OCI-M1 (cell line): ENCODE measurements around the gene GPR160.
"Not testable (repeated sequence)": the region's sequence is repeated elsewhere in the genome, so short reads cannot be mapped to it uniquely, and the experiment has no call there.

Source experiments
- DNase-seq: peaks from one replicate; lab custom pipeline; 2025; lab: John Stamatoyannopoulos, UW

The GPR160 gene

GRCh38 chr3:170037463-170038433 lies at the start of gene GPR160:
Gene GPR160 (plus strand): TSS chr3:170037995. CDS start chr3:170083973, 45,978 bp downstream.
- DNase-seq = peak; percentile 82

- no peak for DNase-seq
Measured at GRCh38 chr3:169990431-169990830, 47.4 kb upstream of the GPR160 start.

- no peak for DNase-seq
Measured at GRCh38 chr3:169992156-169992555, 45.6 kb upstream of the GPR160 start.

GRCh38 chr3:169992781-169993180 lies 45.0 kb upstream of the GPR160 start:
- DNase-seq = no peak

GRCh38 chr3:169993761-169994160 lies 44.0 kb upstream of the GPR160 start:
- DNase-seq = no peak

- DNase-seq = no peak
Measured at GRCh38 chr3:169996063-169996462, 41.7 kb upstream of the GPR160 start.

- DNase-seq = no peak
Measured at GRCh38 chr3:169998668-169999131, 39.1 kb upstream of the GPR160 start.

GRCh38 chr3:169999433-169999832 lies 38.4 kb upstream of the GPR160 start:
- DNase-seq = no peak

GRCh38 chr3:170000051-170000450 lies 37.7 kb upstream of the GPR160 start:
- no peak for DNase-seq

- DNase-seq = no peak
Measured at GRCh38 chr3:170002231-170002630, 35.6 kb upstream of the GPR160 start.

- peak; percentile 2 for DNase-seq
Measured at GRCh38 chr3:170002879-170003278, 34.9 kb upstream of the GPR160 start.

GRCh38 chr3:170003881-170004356 lies 33.9 kb upstream of the GPR160 start:
- DNase-seq = no peak

GRCh38 chr3:170007031-170007663 lies 30.6 kb upstream of the GPR160 start:
- peak; percentile 14 for DNase-seq

GRCh38 chr3:170010498-170010897 lies 27.3 kb upstream of the GPR160 start:
- DNase-seq = no peak

- no peak for DNase-seq
Measured at GRCh38 chr3:170012683-170013400, 25.0 kb upstream of the GPR160 start.

GRCh38 chr3:170016057-170016456 lies 21.7 kb upstream of the GPR160 start:
- no peak for DNase-seq

GRCh38 chr3:170019306-170019705 lies 18.5 kb upstream of the GPR160 start:
- DNase-seq = not testable (repeated sequence)

- DNase-seq = no peak
Measured at GRCh38 chr3:170021083-170021482, 16.7 kb upstream of the GPR160 start.

GRCh38 chr3:170022336-170022735 lies 15.5 kb upstream of the GPR160 start:
- no peak for DNase-seq

GRCh38 chr3:170023165-170023564 lies 14.6 kb upstream of the GPR160 start:
- DNase-seq = no peak

- no peak for DNase-seq
Measured at GRCh38 chr3:170024581-170024980, 13.2 kb upstream of the GPR160 start.
